Psoas muscle (tissue), 8 donors: ENCODE data around the gene APOBEC3H. TPM values are rescaled to one million over a fixed set of nuclear protein-coding genes. Genes with fewer than 3 reads are reported as not detected.
"Not testable (repeated sequence)": the region's sequence is repeated elsewhere in the genome, so short reads cannot be mapped to it uniquely, and the experiment has no call there.

Source experiments
- ATAC-seq, 4 donors: fragments of 200-7000 bp; cut with Tn5 transposase; one replicate each; pipeline ENCODE4 v1.9.1; 2020; ENCODE audit warnings: moderate library complexity in 3 of 4, mild to moderate bottlenecking in 2 of 4
- DNase-seq, 2 donors: peaks; one replicate each; pipeline ENCODE4 v3.0.0-alpha.2; 2020
- H3K27ac ChIP-seq: fragments of 200-600 bp; one replicate; pipeline ENCODE4 v1.8.0; 2022
- H3K27me3 ChIP-seq, 3 donors: fragments of 200-600 bp in 1 of 3; one replicate each; pipeline versions ENCODE4 v1.6.1 to v1.8.0; 2013 to 2022; ENCODE audit warnings: low read length in 2 of 3, mild to moderate bottlenecking in 2 of 3, moderate library complexity in 1 of 3; ENCODE audit not compliant: insufficient read depth in 3 of 3
- H3K36me3 ChIP-seq, 2 donors: fragments of 200-600 bp in 1 of 2; one replicate each; pipeline versions ENCODE4 v1.6.1 to v1.8.0; 2013 to 2022; ENCODE audit warnings: low read depth in 1 of 2, mild to moderate bottlenecking in 1 of 2, moderate library complexity in 1 of 2; ENCODE audit not compliant: insufficient read depth in 1 of 2
- H3K4me1 ChIP-seq: fragments of 200-600 bp; one replicate; pipeline ENCODE4 v1.8.0; 2022
- H3K4me3 ChIP-seq: fragments of 200-600 bp; one replicate; pipeline ENCODE4 v1.8.0; 2022; ENCODE audit warnings: mild to moderate bottlenecking
- H3K9me3 ChIP-seq: fragments of 200-600 bp; one replicate; pipeline ENCODE4 v1.8.0; 2022
- CTCF ChIP-seq: fragments of 200-600 bp; IDR thresholded peaks from one replicate; pipeline ENCODE4 v1.8.0; 2022; ENCODE audit warnings: antibody characterized with exemption
- WGBS, 3 donors: extraction: QIAGEN DNeasy Blood & Tissue Kit; methylation state at CpG; one replicate each; pipeline versions ENCODE4 v1.1.6 to v1.1.7; 2013; 5-methylcytosine and 5-hydroxymethylcytosine counted together
- intact Hi-C, 2 donors: fragments of 100-400 bp; cut with DNase I; formaldehyde crosslinking; loops; one replicate each; pipeline versions ENCODE4 v1.11.0 to v1.14.2; 2022
- polyA plus RNA-seq, 3 donors: library from polyadenylated mRNA; stranded (reverse); fragments of 200-250 nt; gene quantifications; one replicate each; pipeline ENCODE4 v1.2.3, GENCODE V29; 2013
- total RNA-seq, 4 donors: library from RNA; stranded (reverse); fragmentation: NEBNext Ultra II Directional in 2 of 4; extraction: Animal tissue kit (Norgen Biotek cat#: 25700) in 2 of 4; gene quantifications; one replicate each; pipeline versions ENCODE4 v1.2.1 to v1.2.4, GENCODE V29; 2021 to 2023
- donor health status: healthy with polysubstance abuse.
- donor health status: DM: no; HTN: no; CAD: no; lungs with moderate emphysema.
- donor health status: Bipolar disorder and iron deficiency.
- donor health status: healthy.
- donor health status: DM: yes; HTN: yes; CAD: no.
- donor health status: DM: no; HTN: no; CAD: no.
- donor health status: DM: no; HTN: no; CAD: no.
- donor health status: DM: yes; HTN: yes; CAD: no.

The APOBEC3H gene
- total and polyA plus RNA-seq, 7 donors, result 0.12 TPM; not detected in 6

DNA sequence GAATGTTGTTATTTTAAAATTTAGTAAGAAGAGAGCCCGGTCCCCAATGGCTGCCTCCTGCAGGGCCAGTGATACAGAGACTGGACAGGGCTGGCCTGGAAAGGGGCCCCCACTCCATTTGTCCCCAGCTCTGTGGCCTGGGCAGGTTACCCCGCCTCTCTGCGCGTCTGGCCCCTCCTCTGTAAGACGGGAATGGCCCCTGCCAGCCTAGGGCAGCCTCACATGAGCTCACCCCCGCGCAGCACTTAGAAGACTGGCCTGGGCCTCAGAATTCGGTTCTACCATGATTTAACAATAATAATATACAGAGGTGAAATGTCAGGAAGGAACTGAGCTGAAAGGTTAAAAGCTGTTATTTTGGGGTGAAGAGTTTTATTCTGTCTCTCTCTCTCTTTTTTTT lies 18.7 kb upstream of the APOBEC3H start:
- intact Hi-C loops, result no loop called here

GRCh38 chr22:39079054-39079637 lies 17.9 kb upstream of the APOBEC3H start:
- H3K27ac ChIP-seq, intact Hi-C loops, H3K27me3 ChIP-seq, H3K36me3 ChIP-seq, H3K4me1 ChIP-seq, H3K9me3 ChIP-seq, H3K4me3 ChIP-seq, ATAC-seq: not testable (repeated sequence)
- DNase-seq, result peak in 1 of 2 donors; percentile 1
- WGBS, 3 donors, result 90 to 95% (median 93%) methylated on average over 18 to 22 of the region's 24 CpGs

More for the DNA sequence above, 18.7 kb upstream of the APOBEC3H start:
- Histone ChIP-seq H3K36me3 (no peaks in the 10 kb centered on the region), H3K9me3 (no peaks in the 10 kb centered on the region), H3K27ac (no peak overlapping the region), H3K27me3 (peaks cover 0 to 2% (median 0%) of the 10 kb centered on the region in 3 donors), H3K4me1 (no peaks in the 10 kb centered on the region), H3K4me3 (no peak overlapping the region)
- 89 to 92% (median 91%) methylated on average over 8 of the region's 8 CpGs for WGBS, 3 donors
- DNase-seq (peak in 1 of 2 donors; percentile 46), ATAC-seq (no peak)
- TF ChIP-seq CTCF, result no peak

GRCh38 chr22:39080052-39080762 lies 16.8 kb upstream of the APOBEC3H start:
- Histone ChIP-seq H3K36me3 (no peaks in the 10 kb centered on the region), H3K27me3 (peaks cover 0 to 2% (median 0%) of the 10 kb centered on the region in 3 donors), H3K4me1 (no peaks in the 10 kb centered on the region), H3K9me3 (no peaks in the 10 kb centered on the region), H3K4me3 (no peak overlapping the region), H3K27ac (no peak overlapping the region)
- TF ChIP-seq CTCF, result no peak
- intact Hi-C loops, result loop anchor here (5.0 to 10.0 kb wide), 2 partner anchors 125 to 1922 kb away; partner anchors contain the start of gene APOBEC3A (in 1 of the 2)
- ATAC-seq, result no peak
- WGBS, 3 donors, result 73 to 83% (median 75%) methylated on average over 9 of the region's 9 CpGs
- peak in 1 of 2 donors; percentile 15 for DNase-seq

DNA sequence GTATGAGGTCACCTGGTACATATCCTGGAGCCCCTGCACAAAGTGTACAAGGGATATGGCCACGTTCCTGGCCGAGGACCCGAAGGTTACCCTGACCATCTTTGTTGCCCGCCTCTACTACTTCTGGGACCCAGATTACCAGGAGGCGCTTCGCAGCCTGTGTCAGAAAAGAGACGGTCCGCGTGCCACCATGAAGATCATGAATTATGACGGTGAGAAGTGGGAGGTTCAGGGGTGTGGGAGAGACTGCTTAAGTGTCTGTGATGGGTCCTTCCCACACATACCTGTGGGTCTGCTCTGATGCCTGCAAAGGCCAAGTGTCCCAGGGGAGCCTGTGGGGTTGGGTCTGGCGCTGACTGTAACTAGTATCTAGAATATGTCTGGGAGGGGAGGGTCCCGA lies 16.0 kb upstream of the APOBEC3H start:
- no peaks in the 10 kb centered on the region for H3K4me1 ChIP-seq
- no peak overlapping the region for H3K27ac ChIP-seq
- H3K27me3 ChIP-seq, result peaks cover 0 to 2% (median 0%) of the 10 kb centered on the region in 3 donors
- H3K4me3 ChIP-seq, result no peak overlapping the region
- DNase-seq (peak in 1 of 2 donors; percentile 23), ATAC-seq (no peak)
- no peaks in the 10 kb centered on the region for H3K9me3 ChIP-seq
- TF ChIP-seq CTCF, result no peak
- no peaks in the 10 kb centered on the region for H3K36me3 ChIP-seq
- 85 to 86% (median 85%) methylated on average over 12 of the region's 12 CpGs for WGBS, 3 donors
- intact Hi-C loops, result loop anchor here (5.0 to 10.0 kb wide), 2 partner anchors 126 to 1921 kb away; partner anchors contain the start of gene APOBEC3A (in 1 of the 2)

DNA sequence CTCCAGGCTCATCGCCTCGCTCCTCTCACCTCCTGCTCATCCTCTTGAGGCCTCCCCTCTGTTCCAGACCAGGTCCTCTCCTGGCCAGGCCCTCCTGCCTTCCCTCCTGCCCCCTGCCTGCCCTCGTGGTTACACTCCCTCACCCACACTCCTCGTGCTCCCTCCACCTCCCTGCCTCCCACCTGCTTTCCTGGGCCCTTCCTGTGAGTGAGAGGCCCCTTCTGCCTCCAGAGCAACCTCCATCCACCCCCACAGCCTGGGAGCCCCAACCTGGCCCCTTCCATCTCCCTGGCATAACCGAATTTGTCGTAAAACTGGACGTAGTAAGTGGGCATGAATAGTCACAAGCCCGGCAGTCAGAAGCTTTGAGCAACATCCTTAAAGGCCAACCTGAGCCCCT lies 15.4 kb upstream of the APOBEC3H start:
- no peak for TF ChIP-seq CTCF
- WGBS, 3 donors, result 70 to 74% (median 72%) methylated on average over 8 of the region's 8 CpGs
- H3K9me3 ChIP-seq, result no peaks in the 10 kb centered on the region
- H3K4me3 ChIP-seq, result no peak overlapping the region
- no peak for ATAC-seq
- H3K27ac ChIP-seq, result no peak overlapping the region
- peak in 1 of 2 donors; percentile 28 for DNase-seq
- peaks cover 0 to 2% (median 0%) of the 10 kb centered on the region in 3 donors for H3K27me3 ChIP-seq
- no peaks in the 10 kb centered on the region for H3K36me3 ChIP-seq
- no peaks in the 10 kb centered on the region for H3K4me1 ChIP-seq
- intact Hi-C loops, result loop anchor here (5.0 to 10.0 kb wide), 2 partner anchors 127 to 1921 kb away; partner anchors contain the start of gene APOBEC3A (in 1 of the 2)
